GM12878 (cell line): ENCODE data around the gene C18orf54. TPM values are rescaled to one million over a fixed set of nuclear protein-coding genes. Genes with fewer than 3 reads are reported as not detected.

Experiments
- ATAC-seq: fragments of 200-7000 bp; cut with Tn5 transposase; 3 replicates; pipeline ENCODE4 v1.9.1; 2020; ENCODE audit warnings: mild to moderate bottlenecking, moderate library complexity
- BruUV-seq: library from RNA; stranded (reverse); fragments of 400-500 nt; replicated peaks from 2 replicates; lab custom pipeline; 2021; lab: Mats Ljungman, UMichigan
- CTCF ChIA-PET: fragments of 300-600 bp; sonication (Branson Sonifier 250); formaldehyde crosslinking; extraction: SDS; loops from one replicate; lab custom pipeline; 2021; ENCODE audit warnings: inconsistent platforms; lab: Yijun Ruan, JAX
- POLR2A ChIA-PET: fragments of 350-600 bp; formaldehyde crosslinking; extraction: SDS; loops from one replicate; lab custom pipeline; 2021; ENCODE audit warnings: inconsistent platforms; lab: Charles Lee
- RAD21 ChIA-PET: fragments of 300-600 bp; sonication (Branson Sonifier 250); formaldehyde crosslinking; loops from one replicate; lab custom pipeline; 2023; ENCODE audit warnings: antibody characterized with exemption; ENCODE audit not compliant: unreplicated experiment; lab: Charles Lee
- SMC1A ChIA-PET: fragments of 300-600 bp; sonication (Branson Sonifier 250); formaldehyde crosslinking; loops from one replicate; lab custom pipeline; 2023; ENCODE audit not compliant: unreplicated experiment, uncharacterized antibody; lab: Charles Lee
- DNase-seq: peaks from one replicate; pipeline ENCODE4 v3.0.0-alpha.2; 2011; ENCODE audit warnings: low read depth, low spot score
- FAIRE-seq: peaks from 3 replicates; lab custom pipeline; 2011; peaks lifted over from hg19 to GRCh38; lab: Jason Lieb, UNC
- H2AFZ ChIP-seq: 2 replicates; pipeline ENCODE4 v1.6.0; 2011; ENCODE audit warnings: low read depth, low read length, control low read depth; ENCODE audit not compliant: control insufficient read depth
- H3K27ac ChIP-seq: 2 replicates; pipeline ENCODE4 v1.5.1; 2011; ENCODE audit warnings: control low read depth; ENCODE audit not compliant: control insufficient read depth, insufficient read depth
- H3K27me3 ChIP-seq, 2 experiments: replicated peaks in 1 of 2; 2 replicates each; pipeline versions ENCODE4 v1.6.0 to v1.6.1; 2011; ENCODE audit warnings: low read length in 1 of 2; ENCODE audit not compliant: control insufficient read depth in 2 of 2, insufficient read depth in 2 of 2
- H3K36me3 ChIP-seq, 2 experiments: 2 replicates each; pipeline ENCODE4 v1.5.1; 2011; ENCODE audit warnings: low read length in 1 of 2; ENCODE audit not compliant: control insufficient read depth in 2 of 2, insufficient read depth in 2 of 2
- H3K4me1 ChIP-seq: 2 replicates; pipeline ENCODE4 v1.6.1; 2011; ENCODE audit warnings: mild to moderate bottlenecking, low read length, moderate library complexity, mixed read lengths; ENCODE audit not compliant: control insufficient read depth, insufficient read depth
- H3K4me2 ChIP-seq: 2 replicates; pipeline ENCODE4 v1.6.0; 2011; ENCODE audit warnings: control low read depth; ENCODE audit not compliant: control insufficient read depth, insufficient read depth
- H3K4me3 ChIP-seq: fragments of 200-600 bp; sonication (generic); 2 replicates; pipeline ENCODE4 v1.5.1; 2016
- H3K79me2 ChIP-seq: 2 replicates; pipeline ENCODE4 v1.6.0; 2011; ENCODE audit warnings: low read length; ENCODE audit not compliant: control insufficient read depth, insufficient read depth
- H3K9ac ChIP-seq: 2 replicates; pipeline ENCODE4 v1.8.0; 2011; ENCODE audit warnings: low read length, control low read depth, mixed read lengths; ENCODE audit not compliant: control insufficient read depth, insufficient read depth
- H3K9me3 ChIP-seq: replicated peaks from 3 replicates; pipeline ENCODE4 v1.5.1; 2011; ENCODE audit warnings: mild to moderate bottlenecking, low read length; ENCODE audit not compliant: control insufficient read depth, insufficient read depth
- H4K20me1 ChIP-seq: 2 replicates; pipeline ENCODE4 v1.6.0; 2011; ENCODE audit not compliant: control insufficient read depth, insufficient read depth
- ESRRA ChIP-seq: IDR thresholded peaks from 2 replicates; pipeline ENCODE4 v1.6.1; 2012; ENCODE audit warnings: mild to moderate bottlenecking, low read length, improper control_type of control experiment
- GATAD2B ChIP-seq: fragments of 450-650 bp; conservative IDR thresholded peaks from 2 replicates; pipeline ENCODE4 v1.6.1; 2017; ENCODE audit warnings: low read depth, mild to moderate bottlenecking, moderate library complexity
- HSF1 ChIP-seq: fragments of 150-350 bp; IDR thresholded peaks from 2 replicates; pipeline ENCODE4 v1.6.1; 2014; ENCODE audit warnings: mild to moderate bottlenecking, low read depth, low read length
- IKZF1 ChIP-seq: fragments of 450-650 bp; conservative IDR thresholded peaks from 2 replicates; pipeline ENCODE4 v1.6.1; 2017; ENCODE audit warnings: antibody characterized with exemption, mild to moderate bottlenecking
- LARP7 ChIP-seq: fragments of 450-650 bp; IDR thresholded peaks from 2 replicates; pipeline ENCODE4 v1.6.1; 2017; ENCODE audit warnings: mild to moderate bottlenecking
- SMAD1 ChIP-seq: fragments of 450-650 bp; IDR thresholded peaks from 2 replicates; pipeline ENCODE4 v1.6.1; 2018; ENCODE audit warnings: mild to moderate bottlenecking, low read depth; ENCODE audit not compliant: partially characterized antibody
- SMARCA5 ChIP-seq: fragments of 450-650 bp; IDR thresholded peaks from 2 replicates; pipeline ENCODE4 v1.6.1; 2017; ENCODE audit warnings: mild to moderate bottlenecking
- STAT3 ChIP-seq: IDR thresholded peaks from 2 replicates; pipeline ENCODE4 v1.6.1; 2011; ENCODE audit warnings: low read depth, low read length, improper control_type of control experiment
- SUZ12 ChIP-seq: fragments of 200-600 bp; sonication (generic); IDR thresholded peaks from one replicate; pipeline ENCODE4 v1.6.1; 2018; ENCODE audit warnings: antibody characterized with exemption, mild to moderate bottlenecking; ENCODE audit not compliant: unreplicated experiment
- YBX1 ChIP-seq: fragments of 450-650 bp; IDR thresholded peaks from 2 replicates; pipeline ENCODE4 v1.6.1; 2016; ENCODE audit warnings: antibody characterized with exemption
- ZNF207 ChIP-seq: fragments of 450-650 bp; IDR thresholded peaks from 2 replicates; pipeline ENCODE4 v1.6.1; 2014; ENCODE audit warnings: antibody characterized with exemption, mild to moderate bottlenecking, borderline replicate concordance
- WGBS: methylation state at CpG from one replicate; pipeline ENCODE4 v1.1.6; 2016; ENCODE audit warnings: low lambda C conversion rate; ENCODE audit not compliant: insufficient replicate concordance, insufficient coverage; ENCODE audit errors: missing lambda C conversion rate; 5-methylcytosine and 5-hydroxymethylcytosine counted together
- in situ Hi-C: fragments of 300-500 bp; cut with MboI; formaldehyde crosslinking; loops from 9 replicates; pipeline ENCODE4 v1.14.3; 2018; ENCODE audit warnings: mixed read lengths
- intact Hi-C: fragments of 100-400 bp; cut with micrococcal nuclease; formaldehyde crosslinking; loops from one replicate; pipeline ENCODE4 v1.14.2; 2022; ENCODE audit not compliant: unreplicated experiment
- polyA plus RNA-seq, 11 experiments: library from polyadenylated mRNA; depleted of rRNA in 4 of 11; unstranded in 6 of 11; stranded (reverse) in 5 of 11; fragments of >200 nt; fragmentation: Nextera tagmentation in 4 of 11; fragmentation: Illumina TruSeq in 1 of 11; extraction: Ambion mirVana in 4 of 11; extraction: Trizol in 1 of 11; gene quantifications; 1 replicate in 1 of 11; 2 replicates in 10 of 11; pipeline versions ENCODE4 v1.2.1 to v1.2.3, GENCODE V29; 2011 to 2016; ENCODE audit warnings: inconsistent platforms in 2 of 11, missing spikeins in 2 of 11, low read depth in 1 of 11
- small RNA-seq: library from RNA; depleted of rRNA; stranded (forward); fragments of <200 nt; gene quantifications from one replicate; pipeline ENCODE3, GENCODE V24; 2014
- total RNA-seq, 4 experiments: library from RNA; depleted of rRNA in 3 of 4; stranded (reverse); fragments of >200 nt in 3 of 4; fragmentation: Illumina TruSeq in 1 of 4; extraction: Trizol in 1 of 4; gene quantifications; 2 replicates each; pipeline versions ENCODE4 v1.2.1 to v1.2.3, GENCODE V29; 2013 to 2021
- TF ChIP-seq, protein P1 (sequence below): IDR thresholded peaks from 2 replicates; pipeline ENCODE4 v1.6.1; 2012; ENCODE audit warnings: low read length, inconsistent platforms

C18orf54 gene
- total and polyA plus RNA-seq, 10 of the 15 experiments (the other 5 are each of a cell fraction or from before 2014, with no cell fraction given): 1.2 to 7.6 (median 2.8) TPM

DNA sequence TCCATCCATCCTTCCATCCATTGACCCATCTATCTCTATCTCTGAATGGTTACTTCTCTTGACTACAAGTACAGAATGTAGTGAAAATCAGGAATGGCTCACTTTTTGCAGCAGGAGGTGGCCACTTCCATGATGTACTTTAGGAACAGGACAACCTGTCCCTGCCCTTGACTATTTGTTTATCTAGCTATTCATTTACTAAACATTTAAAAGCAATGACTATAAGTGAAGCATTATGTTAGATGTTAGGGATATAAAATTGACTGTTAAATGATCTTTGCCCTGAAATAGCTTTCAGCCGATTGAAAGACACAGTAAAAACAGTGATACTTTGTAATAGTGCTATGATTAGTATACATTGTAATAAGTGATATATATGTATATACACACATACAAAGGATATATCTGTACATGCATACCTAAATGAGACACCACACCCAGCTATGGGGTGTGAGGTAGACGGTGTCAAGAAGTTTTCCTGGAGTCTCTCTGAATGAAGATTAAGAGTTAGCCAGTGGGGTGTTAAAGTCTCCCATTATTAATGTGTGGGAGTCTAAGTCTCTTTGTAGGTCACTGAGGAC, 68.5 kb downstream of the C18orf54 start:
- DNase-seq (no peak), ATAC-seq (no peak), FAIRE-seq (no peak)
- Histone ChIP-seq H3K4me1 (no peaks in the 10 kb centered on the region), H3K79me2 (no peaks in the 10 kb centered on the region), H3K4me3 (no peak overlapping the region), H4K20me1 (no peaks in the 10 kb centered on the region), H3K36me3 (no peaks in the 10 kb centered on the region), H3K27me3 (no peaks in the 10 kb centered on the region), H3K9me3 (no peaks in the 10 kb centered on the region), H3K9ac (no peak overlapping the region), H2AFZ (no peak overlapping the region), H3K27ac (no peak overlapping the region), H3K4me2 (no peak overlapping the region)
- TF ChIP-seq LARP7 (no peak), ESRRA (no peak), SUZ12 (no peak), SMARCA5 (no peak), YBX1 (no peak), HSF1 (no peak), ZNF207 (no peak), GATAD2B (no peak), STAT3 (no peak), SMAD1 (no peak), IKZF1 (no peak)
- TF ChIP-seq, protein P1, sequence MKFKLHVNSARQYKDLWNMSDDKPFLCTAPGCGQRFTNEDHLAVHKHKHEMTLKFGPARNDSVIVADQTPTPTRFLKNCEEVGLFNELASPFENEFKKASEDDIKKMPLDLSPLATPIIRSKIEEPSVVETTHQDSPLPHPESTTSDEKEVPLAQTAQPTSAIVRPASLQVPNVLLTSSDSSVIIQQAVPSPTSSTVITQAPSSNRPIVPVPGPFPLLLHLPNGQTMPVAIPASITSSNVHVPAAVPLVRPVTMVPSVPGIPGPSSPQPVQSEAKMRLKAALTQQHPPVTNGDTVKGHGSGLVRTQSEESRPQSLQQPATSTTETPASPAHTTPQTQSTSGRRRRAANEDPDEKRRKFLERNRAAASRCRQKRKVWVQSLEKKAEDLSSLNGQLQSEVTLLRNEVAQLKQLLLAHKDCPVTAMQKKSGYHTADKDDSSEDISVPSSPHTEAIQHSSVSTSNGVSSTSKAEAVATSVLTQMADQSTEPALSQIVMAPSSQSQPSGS: no peak
- ChIA-PET RAD21 (no interaction called here), POLR2A (no interaction called here), CTCF (interaction anchor here (1.4 to 1.9 kb wide), 2 partner anchors 10 to 33 kb away, joined by 7 read pairs; no protein-coding TSS in a partner anchor), SMC1A (interaction anchor here (1.3 kb wide), 1 partner anchor 22 kb away, joined by 3 read pairs; no protein-coding TSS in a partner anchor)
- intact Hi-C loops (no loop called here), in situ Hi-C loops (no loop called here)
- 17% methylated on average over 2 of the region's 2 CpGs for WGBS
- BruUV-seq: no TSS peak

Small RNA genes within 50 kb of the gene (small RNA-seq; reads per million reads assigned to genes)
- gene SNRPGP2: not detected

Other genes starting within 250 kb of the C18orf54 start
- gene MBD2, start 133.2 kb upstream of the C18orf54 start, total RNA-seq (2014; rRNA removed): 57.0 and 61.0 TPM in 2 replicates
- 63.4 and 65.2 TPM in 2 replicates for gene MBD2, start 133.2 kb upstream of the C18orf54 start, total RNA-seq (2014; rRNA removed; fragmentation: Illumina TruSeq; extraction: Trizol)
- 170 and 190 TPM in 2 replicates for gene MBD2, start 133.2 kb upstream of the C18orf54 start, total RNA-seq (2021)
- 276 and 424 TPM in 2 replicates for gene MBD2, start 133.2 kb upstream of the C18orf54 start, polyA plus RNA-seq (2011; rRNA removed)
- 86.0 and 97.2 TPM in 2 replicates for gene MBD2, start 133.2 kb upstream of the C18orf54 start, polyA plus RNA-seq (2014; fragmentation: Illumina TruSeq; extraction: Trizol)
- 10 to 100 TPM; 27.0 to 53.5 TPM for gene MBD2, start 133.2 kb upstream of the C18orf54 start, polyA plus RNA-seq (2014; fragmentation: Nextera tagmentation; extraction: Ambion mirVana)
- gene MBD2, start 133.2 kb upstream of the C18orf54 start, polyA plus RNA-seq (2014; rRNA removed): 58.9 and 59.4 TPM in 2 replicates
- gene MBD2, start 133.2 kb upstream of the C18orf54 start, polyA plus RNA-seq (2016; fragmentation: Nextera tagmentation; extraction: Ambion mirVana): 10 to 100 TPM; 24.1 to 31.3 TPM
- 8.8 and 10.0 TPM in 2 replicates for gene POLI, start 88.4 kb upstream of the C18orf54 start, total RNA-seq (2014; rRNA removed)
- gene POLI, start 88.4 kb upstream of the C18orf54 start, total RNA-seq (2014; rRNA removed; fragmentation: Illumina TruSeq; extraction: Trizol): 8.2 and 8.6 TPM in 2 replicates
- 6.4 TPM in 2 replicates for gene POLI, start 88.4 kb upstream of the C18orf54 start, total RNA-seq (2021)
- gene POLI, start 88.4 kb upstream of the C18orf54 start, polyA plus RNA-seq (2011; rRNA removed): 18.0 and 28.6 TPM in 2 replicates
- gene POLI, start 88.4 kb upstream of the C18orf54 start, polyA plus RNA-seq (2014; fragmentation: Illumina TruSeq; extraction: Trizol): 8.0 and 10.7 TPM in 2 replicates
- 1 to 10 TPM; 2.8 to 2.9 TPM for gene POLI, start 88.4 kb upstream of the C18orf54 start, polyA plus RNA-seq (2014; fragmentation: Nextera tagmentation; extraction: Ambion mirVana)
- gene POLI, start 88.4 kb upstream of the C18orf54 start, polyA plus RNA-seq (2014; rRNA removed): 6.9 and 10.5 TPM in 2 replicates
- gene POLI, start 88.4 kb upstream of the C18orf54 start, polyA plus RNA-seq (2016; fragmentation: Nextera tagmentation; extraction: Ambion mirVana): 10 to 100 TPM; 13.5 to 14.0 TPM
- gene STARD6, start within 50 bp of the C18orf54 start, total RNA-seq (2014; rRNA removed): 0.34 TPM in 1 of 2 replicates, not detected in the other
- 0.18 and 0.28 TPM in 2 replicates for gene STARD6, start within 50 bp of the C18orf54 start, total RNA-seq (2014; rRNA removed; fragmentation: Illumina TruSeq; extraction: Trizol)
- 0.33 TPM in 1 of 2 replicates, not detected in the other for gene STARD6, start within 50 bp of the C18orf54 start, total RNA-seq (2021)
- gene STARD6, start within 50 bp of the C18orf54 start, polyA plus RNA-seq (2011; rRNA removed): 0.10 TPM in 1 of 2 replicates, not detected in the other
- gene STARD6, start within 50 bp of the C18orf54 start, polyA plus RNA-seq (2014; fragmentation: Illumina TruSeq; extraction: Trizol): 0.84 TPM in 1 of 2 replicates, not detected in the other
- gene STARD6, start within 50 bp of the C18orf54 start, polyA plus RNA-seq (2014; fragmentation: Nextera tagmentation; extraction: Ambion mirVana): under 1 TPM; 0.35 to 0.45 TPM
- gene STARD6, start within 50 bp of the C18orf54 start, polyA plus RNA-seq (2014; rRNA removed): 0.30 TPM in 1 of 2 replicates, not detected in the other
- under 1 TPM in 1 of 2 experiments, not detected in 1; 0.84 TPM for gene STARD6, start within 50 bp of the C18orf54 start, polyA plus RNA-seq (2016; fragmentation: Nextera tagmentation; extraction: Ambion mirVana)
- not detected in 2 replicates for gene DYNAP, start 233.3 kb downstream of the C18orf54 start, total RNA-seq (2014; rRNA removed)
- not detected in 2 replicates for gene DYNAP, start 233.3 kb downstream of the C18orf54 start, total RNA-seq (2014; rRNA removed; fragmentation: Illumina TruSeq; extraction: Trizol)
- not detected in 2 replicates for gene DYNAP, start 233.3 kb downstream of the C18orf54 start, total RNA-seq (2021)
- gene DYNAP, start 233.3 kb downstream of the C18orf54 start, polyA plus RNA-seq (2011; rRNA removed): not detected in 2 replicates
- not detected in 2 replicates for gene DYNAP, start 233.3 kb downstream of the C18orf54 start, polyA plus RNA-seq (2014; fragmentation: Illumina TruSeq; extraction: Trizol)
- gene DYNAP, start 233.3 kb downstream of the C18orf54 start, polyA plus RNA-seq (2014; fragmentation: Nextera tagmentation; extraction: Ambion mirVana): not detected
- gene DYNAP, start 233.3 kb downstream of the C18orf54 start, polyA plus RNA-seq (2014; rRNA removed): not detected in 2 replicates
- gene DYNAP, start 233.3 kb downstream of the C18orf54 start, polyA plus RNA-seq (2016; fragmentation: Nextera tagmentation; extraction: Ambion mirVana): not detected